ENCODE results near the gene PTPRN2. TPM values are rescaled to one million over a fixed set of nuclear protein-coding genes. Genes with fewer than 3 reads are reported as not detected.

Gene PTPRN2
- total and polyA plus RNA-seq, 2 of the 13 experiments (the other 11 are each of a cell fraction or from before 2014, with no cell fraction given): 2.5 to 24.2 TPM

DNA sequence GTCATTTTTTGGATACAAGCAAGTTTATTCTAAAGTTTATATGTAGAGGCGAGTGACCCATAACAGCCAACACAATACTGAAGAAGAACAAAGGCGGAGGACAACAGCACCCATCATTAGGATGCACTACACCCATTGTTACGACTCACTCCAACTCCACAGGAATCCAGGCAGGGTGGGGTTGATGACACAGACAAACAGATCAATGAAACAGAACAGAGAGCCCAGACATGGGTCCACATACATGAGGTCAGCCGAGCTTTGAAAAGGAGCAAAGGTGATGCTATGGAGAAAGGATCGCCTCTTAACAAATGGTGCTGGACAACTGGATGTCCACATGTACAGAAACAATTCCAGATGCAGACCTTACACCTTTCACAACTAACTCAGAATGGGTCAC, 426.4 kb downstream of the PTPRN2 start (continued):
- TF ChIP-seq, protein P1, sequence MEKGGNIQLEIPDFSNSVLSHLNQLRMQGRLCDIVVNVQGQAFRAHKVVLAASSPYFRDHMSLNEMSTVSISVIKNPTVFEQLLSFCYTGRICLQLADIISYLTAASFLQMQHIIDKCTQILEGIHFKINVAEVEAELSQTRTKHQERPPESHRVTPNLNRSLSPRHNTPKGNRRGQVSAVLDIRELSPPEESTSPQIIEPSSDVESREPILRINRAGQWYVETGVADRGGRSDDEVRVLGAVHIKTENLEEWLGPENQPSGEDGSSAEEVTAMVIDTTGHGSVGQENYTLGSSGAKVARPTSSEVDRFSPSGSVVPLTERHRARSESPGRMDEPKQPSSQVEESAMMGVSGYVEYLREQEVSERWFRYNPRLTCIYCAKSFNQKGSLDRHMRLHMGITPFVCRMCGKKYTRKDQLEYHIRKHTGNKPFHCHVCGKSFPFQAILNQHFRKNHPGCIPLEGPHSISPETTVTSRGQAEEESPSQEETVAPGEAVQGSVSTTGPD (CRISPR knock-in tag; IDR thresholded peaks at IDR 0.05): no peak
- TF ChIP-seq HDAC1 (CRISPR knock-in tag; IDR thresholded peaks at IDR 0.05) (peak; percentile 65), NR2F1 (CRISPR knock-in tag; IDR thresholded peaks at IDR 0.05) (peak; percentile 48 to 64; a peak in 2 of 4 replicates), SOX13 (IDR thresholded peaks at IDR 0.05) (peak; percentile 92), SOX13 (CRISPR knock-in tag; conservative IDR thresholded peaks at IDR 0.05 in 1 of 2, IDR thresholded peaks at IDR 0.05 in 1 of 2) (peak in 1 of 2 experiments; percentile 91; a peak in 2 of 4 replicates), NCOR1 (IDR thresholded peaks at IDR 0.05; ENCODE audit: borderline replicate concordance, low read length) (peak; percentile 31; the same call in 1 of the 2 replicates), CEBPB (IDR thresholded peaks at IDR 0.05; ENCODE audit: borderline replicate concordance, low read depth, low read length) (0 out of 2 replicates have a peak, but pooled peaks have one; percentile 19), FOSL2 (CRISPR knock-in tag; IDR thresholded peaks at IDR 0.05) (peak; percentile 78), HNF4A (CRISPR knock-in tag; IDR thresholded peaks at IDR 0.05) (peak; percentile 51), FOXP1 (IDR thresholded peaks at IDR 0.05) (0 out of 2 replicates have a peak, but pooled peaks have one; percentile 18), FOXP1 (CRISPR knock-in tag; IDR thresholded peaks at IDR 0.05) (peak; percentile 74), SOX5 (CRISPR knock-in tag; IDR thresholded peaks at IDR 0.05; ENCODE audit: borderline replicate concordance) (peak; percentile 91), KDM1A (CRISPR knock-in tag; IDR thresholded peaks at IDR 0.05) (0 out of 2 replicates have a peak, but pooled peaks have one; percentile 37), TCF7 (IDR thresholded peaks at IDR 0.05; ENCODE audit: low read depth) (peak; percentile 46; the same call in 1 of the 2 replicates), RCOR2 (CRISPR knock-in tag; IDR thresholded peaks at IDR 0.05) (0 out of 2 replicates have a peak, but pooled peaks have one; percentile 20), GATAD2A (CRISPR knock-in tag; IDR thresholded peaks at IDR 0.05) (peak; percentile 63; the same call in 1 of the 2 replicates), ONECUT2 (CRISPR knock-in tag; IDR thresholded peaks at IDR 0.05) (peak; percentile 69; the same call in 1 of the 2 replicates), RXRB (CRISPR knock-in tag; IDR thresholded peaks at IDR 0.05; ENCODE audit: borderline replicate concordance) (peak; percentile 61)
- TF ChIP-seq, protein P2, sequence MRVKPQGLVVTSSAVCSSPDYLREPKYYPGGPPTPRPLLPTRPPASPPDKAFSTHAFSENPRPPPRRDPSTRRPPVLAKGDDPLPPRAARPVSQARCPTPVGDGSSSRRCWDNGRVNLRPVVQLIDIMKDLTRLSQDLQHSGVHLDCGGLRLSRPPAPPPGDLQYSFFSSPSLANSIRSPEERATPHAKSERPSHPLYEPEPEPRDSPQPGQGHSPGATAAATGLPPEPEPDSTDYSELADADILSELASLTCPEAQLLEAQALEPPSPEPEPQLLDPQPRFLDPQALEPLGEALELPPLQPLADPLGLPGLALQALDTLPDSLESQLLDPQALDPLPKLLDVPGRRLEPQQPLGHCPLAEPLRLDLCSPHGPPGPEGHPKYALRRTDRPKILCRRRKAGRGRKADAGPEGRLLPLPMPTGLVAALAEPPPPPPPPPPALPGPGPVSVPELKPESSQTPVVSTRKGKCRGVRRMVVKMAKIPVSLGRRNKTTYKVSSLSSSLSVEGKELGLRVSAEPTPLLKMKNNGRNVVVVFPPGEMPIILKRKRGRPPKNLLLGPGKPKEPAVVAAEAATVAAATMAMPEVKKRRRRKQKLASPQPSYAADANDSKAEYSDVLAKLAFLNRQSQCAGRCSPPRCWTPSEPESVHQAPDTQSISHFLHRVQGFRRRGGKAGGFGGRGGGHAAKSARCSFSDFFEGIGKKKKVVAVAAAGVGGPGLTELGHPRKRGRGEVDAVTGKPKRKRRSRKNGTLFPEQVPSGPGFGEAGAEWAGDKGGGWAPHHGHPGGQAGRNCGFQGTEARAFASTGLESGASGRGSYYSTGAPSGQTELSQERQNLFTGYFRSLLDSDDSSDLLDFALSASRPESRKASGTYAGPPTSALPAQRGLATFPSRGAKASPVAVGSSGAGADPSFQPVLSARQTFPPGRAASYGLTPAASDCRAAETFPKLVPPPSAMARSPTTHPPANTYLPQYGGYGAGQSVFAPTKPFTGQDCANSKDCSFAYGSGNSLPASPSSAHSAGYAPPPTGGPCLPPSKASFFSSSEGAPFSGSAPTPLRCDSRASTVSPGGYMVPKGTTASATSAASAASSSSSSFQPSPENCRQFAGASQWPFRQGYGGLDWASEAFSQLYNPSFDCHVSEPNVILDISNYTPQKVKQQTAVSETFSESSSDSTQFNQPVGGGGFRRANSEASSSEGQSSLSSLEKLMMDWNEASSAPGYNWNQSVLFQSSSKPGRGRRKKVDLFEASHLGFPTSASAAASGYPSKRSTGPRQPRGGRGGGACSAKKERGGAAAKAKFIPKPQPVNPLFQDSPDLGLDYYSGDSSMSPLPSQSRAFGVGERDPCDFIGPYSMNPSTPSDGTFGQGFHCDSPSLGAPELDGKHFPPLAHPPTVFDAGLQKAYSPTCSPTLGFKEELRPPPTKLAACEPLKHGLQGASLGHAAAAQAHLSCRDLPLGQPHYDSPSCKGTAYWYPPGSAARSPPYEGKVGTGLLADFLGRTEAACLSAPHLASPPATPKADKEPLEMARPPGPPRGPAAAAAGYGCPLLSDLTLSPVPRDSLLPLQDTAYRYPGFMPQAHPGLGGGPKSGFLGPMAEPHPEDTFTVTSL (CRISPR knock-in tag; IDR thresholded peaks at IDR 0.05; ENCODE audit: borderline replicate concordance): 0 out of 2 replicates have a peak, but pooled peaks have one; percentile 61
- TF ChIP-seq, protein P3, sequence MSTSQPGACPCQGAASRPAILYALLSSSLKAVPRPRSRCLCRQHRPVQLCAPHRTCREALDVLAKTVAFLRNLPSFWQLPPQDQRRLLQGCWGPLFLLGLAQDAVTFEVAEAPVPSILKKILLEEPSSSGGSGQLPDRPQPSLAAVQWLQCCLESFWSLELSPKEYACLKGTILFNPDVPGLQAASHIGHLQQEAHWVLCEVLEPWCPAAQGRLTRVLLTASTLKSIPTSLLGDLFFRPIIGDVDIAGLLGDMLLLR (CRISPR knock-in tag; IDR thresholded peaks at IDR 0.05): no peak
- TF ChIP-seq, protein P4, sequence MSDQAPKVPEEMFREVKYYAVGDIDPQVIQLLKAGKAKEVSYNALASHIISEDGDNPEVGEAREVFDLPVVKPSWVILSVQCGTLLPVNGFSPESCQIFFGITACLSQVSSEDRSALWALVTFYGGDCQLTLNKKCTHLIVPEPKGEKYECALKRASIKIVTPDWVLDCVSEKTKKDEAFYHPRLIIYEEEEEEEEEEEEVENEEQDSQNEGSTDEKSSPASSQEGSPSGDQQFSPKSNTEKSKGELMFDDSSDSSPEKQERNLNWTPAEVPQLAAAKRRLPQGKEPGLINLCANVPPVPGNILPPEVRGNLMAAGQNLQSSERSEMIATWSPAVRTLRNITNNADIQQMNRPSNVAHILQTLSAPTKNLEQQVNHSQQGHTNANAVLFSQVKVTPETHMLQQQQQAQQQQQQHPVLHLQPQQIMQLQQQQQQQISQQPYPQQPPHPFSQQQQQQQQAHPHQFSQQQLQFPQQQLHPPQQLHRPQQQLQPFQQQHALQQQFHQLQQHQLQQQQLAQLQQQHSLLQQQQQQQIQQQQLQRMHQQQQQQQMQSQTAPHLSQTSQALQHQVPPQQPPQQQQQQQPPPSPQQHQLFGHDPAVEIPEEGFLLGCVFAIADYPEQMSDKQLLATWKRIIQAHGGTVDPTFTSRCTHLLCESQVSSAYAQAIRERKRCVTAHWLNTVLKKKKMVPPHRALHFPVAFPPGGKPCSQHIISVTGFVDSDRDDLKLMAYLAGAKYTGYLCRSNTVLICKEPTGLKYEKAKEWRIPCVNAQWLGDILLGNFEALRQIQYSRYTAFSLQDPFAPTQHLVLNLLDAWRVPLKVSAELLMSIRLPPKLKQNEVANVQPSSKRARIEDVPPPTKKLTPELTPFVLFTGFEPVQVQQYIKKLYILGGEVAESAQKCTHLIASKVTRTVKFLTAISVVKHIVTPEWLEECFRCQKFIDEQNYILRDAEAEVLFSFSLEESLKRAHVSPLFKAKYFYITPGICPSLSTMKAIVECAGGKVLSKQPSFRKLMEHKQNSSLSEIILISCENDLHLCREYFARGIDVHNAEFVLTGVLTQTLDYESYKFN (CRISPR knock-in tag; conservative IDR thresholded peaks at IDR 0.05): peak; percentile 72
